SIG-M5 (cell line): ENCODE results near the gene FBP2.
"Not testable (repeated sequence)": the region's sequence is repeated elsewhere in the genome, so short reads cannot be mapped to it uniquely, and the experiment has no call there.

Experiments
- DNase-seq: peaks from one replicate; lab custom pipeline; 2025; lab: John Stamatoyannopoulos, UW

FBP2 gene

GRCh38 chr9:94563548-94563947 is 30.1 kb downstream of the FBP2 start:
- no peak for DNase-seq

GRCh38 chr9:94560237-94560636 is 33.4 kb downstream of the FBP2 start:
- DNase-seq, result no peak

GRCh38 chr9:94557376-94557775 is 36.2 kb downstream of the FBP2 start:
- DNase-seq, result no peak

- DNase-seq, result no peak
These were observed 38.9 kb downstream of the FBP2 start, which contains the start of gene PCAT7 for GRCh38 chr9:94554439-94555331. Gene PCAT7 (plus strand): TSS chr9:94555083.

- DNase-seq, result no peak
These were observed 39.6 kb downstream of the FBP2 start for GRCh38 chr9:94554078-94554438.

GRCh38 chr9:94553029-94553938 is 40.3 kb downstream of the FBP2 start:
- DNase-seq, result no peak

GRCh38 chr9:94545940-94546339 is 47.7 kb downstream of the FBP2 start:
- DNase-seq, result no peak

GRCh38 chr9:94544335-94544734 is 49.3 kb downstream of the FBP2 start:
- DNase-seq, result not testable (repeated sequence)

GRCh38 chr9:94538908-94539307 is 54.7 kb downstream of the FBP2 start:
- no peak for DNase-seq

GRCh38 chr9:94534901-94535300 is 58.7 kb downstream of the FBP2 start:
- no peak for DNase-seq

GRCh38 chr9:94533601-94534000 is 60.0 kb downstream of the FBP2 start:
- DNase-seq, result no peak

- DNase-seq, result no peak
These were observed 60.5 kb downstream of the FBP2 start for GRCh38 chr9:94533155-94533554.

- DNase-seq, result no peak
These were observed 64.7 kb downstream of the FBP2 start for GRCh38 chr9:94528886-94529285.

GRCh38 chr9:94526951-94527350 is 66.7 kb downstream of the FBP2 start:
- no peak for DNase-seq

GRCh38 chr9:94526271-94526670 is 67.4 kb downstream of the FBP2 start:
- no peak for DNase-seq

- no peak for DNase-seq
These were observed 68.1 kb downstream of the FBP2 start for GRCh38 chr9:94525396-94526035.

GRCh38 chr9:94517254-94517653 is 76.4 kb downstream of the FBP2 start:
- no peak for DNase-seq

GRCh38 chr9:94514722-94515121 is 78.9 kb downstream of the FBP2 start:
- no peak for DNase-seq

GRCh38 chr9:94511955-94512265 is 81.7 kb downstream of the FBP2 start:
- no peak for DNase-seq

GRCh38 chr9:94511134-94511954 is 82.3 kb downstream of the FBP2 start:
- no peak for DNase-seq
